Adrenal gland (tissue), 12 donors: ENCODE measurements around the gene QKI. TPM values are rescaled to one million over a fixed set of nuclear protein-coding genes. Genes with fewer than 3 reads are reported as not detected.

Experiments used
- DNase-seq, 7 donors: peaks; one replicate each; pipeline ENCODE4 v3.0.0-alpha.2; 2019 to 2020
- H3K27ac ChIP-seq, 5 donors: fragments of 200-600 bp; sonication (generic) in 4 of 5; 1 replicate in 3 of 5; 2 replicates in 2 of 5; pipeline versions ENCODE4 v1.5.1 to v1.8.0; 2016 to 2020; ENCODE audit warnings: mild to moderate bottlenecking in 1 of 5
- H3K27me3 ChIP-seq: fragments of 200-600 bp; 2 replicates; pipeline ENCODE4 v1.8.0; 2021
- H3K36me3 ChIP-seq, 2 donors: fragments of 200-600 bp; replicated peaks in 1 of 2; 1 replicate in 1 of 2; 2 replicates in 1 of 2; pipeline versions ENCODE4 v1.5.1 to v1.8.0; 2018 to 2022
- H3K4me1 ChIP-seq, 2 donors: fragments of 200-600 bp; replicated peaks in 1 of 2; 1 replicate in 1 of 2; 2 replicates in 1 of 2; pipeline versions ENCODE4 v1.5.1 to v1.8.0; 2018 to 2021
- H3K4me3 ChIP-seq, 4 donors: fragments of 200-600 bp; sonication (generic) in 3 of 4; one replicate each; pipeline ENCODE4 v1.5.1; 2016 to 2018
- H3K9me3 ChIP-seq, 3 donors: fragments of 200-600 bp; sonication (generic) in 1 of 3; replicated peaks in 1 of 3; 1 replicate in 2 of 3; 2 replicates in 1 of 3; pipeline versions ENCODE4 v1.5.1 to v1.8.0; 2016 to 2021
- POLR2A ChIP-seq, 2 donors: fragments of 450-650 bp; IDR thresholded peaks; one replicate each; pipeline ENCODE4 v1.6.1; 2017; ENCODE audit warnings: antibody characterized with exemption in 2 of 2, mild to moderate bottlenecking in 2 of 2, moderate library complexity in 1 of 2
- WGBS, 4 donors: extraction: QIAGEN DNeasy Blood & Tissue Kit in 2 of 4; methylation state at CpG; one replicate each; pipeline versions ENCODE4 v1.1.5 to v1.1.7; 2013 to 2017; 5-methylcytosine and 5-hydroxymethylcytosine counted together
- intact Hi-C, 2 donors: fragments of 100-400 bp; cut with DNase I; formaldehyde crosslinking; loops; one replicate each; pipeline versions ENCODE4 v1.14.1 to v1.15.0; 2022 to 2023
- polyA plus RNA-seq, 3 donors: library from polyadenylated mRNA; stranded (reverse); fragments of 200-250 nt in 2 of 3; fragments of 350-450 nt in 1 of 3; fragmentation: Illumina TruSeq in 1 of 3; extraction: RNeasy Lipid Tissue Mini Kit (QIAGEN cat#74804) in 1 of 3; gene quantifications; one replicate each; pipeline ENCODE4 v1.2.3, GENCODE V29; 2013 to 2014
- total RNA-seq, 9 donors: library from RNA; depleted of rRNA in 4 of 9; stranded (reverse); fragments of >200 nt in 4 of 9; fragments of 120-200 nt in 1 of 9; fragmentation: NEBNext Ultra II Directional in 1 of 9; extraction: Animal tissue kit (Norgen Biotek cat#: 25700) in 1 of 9; gene quantifications; one replicate each; pipeline versions ENCODE4 v1.1.0 to v1.2.4, GENCODE V29; 2013 to 2023
- TF ChIP-seq, protein P1 (sequence below), 6 experiments: fragments of 450-650 bp in 4 of 6; fragments of 200-600 bp in 2 of 6; sonication (generic) in 1 of 6; IDR thresholded peaks; 1 replicate in 5 of 6; 2 replicates in 1 of 6; pipeline versions ENCODE4 v1.5.1 to v1.8.0; 2016 to 2021; ENCODE audit warnings: antibody characterized with exemption in 6 of 6, mild to moderate bottlenecking in 2 of 6, moderate library complexity in 1 of 6
- donor health status: healthy with polysubstance abuse.
- donor health status: Bipolar disorder and iron deficiency.
- donor health status: DM: yes; HTN: yes; CAD: no.
- donor health status: DM: no; HTN: no; CAD: no.
- donor health status: DM: no; HTN: no; CAD: no.
- donor health status: DM: yes; HTN: yes; CAD: no.

The QKI gene
- total and polyA plus RNA-seq, 12 donors: 10.3 to 207 (median 130) TPM

- no peaks in the 10 kb centered on the region for H3K9me3 ChIP-seq
- H3K4me3 ChIP-seq: no peak overlapping the region
- TF ChIP-seq, protein P1, sequence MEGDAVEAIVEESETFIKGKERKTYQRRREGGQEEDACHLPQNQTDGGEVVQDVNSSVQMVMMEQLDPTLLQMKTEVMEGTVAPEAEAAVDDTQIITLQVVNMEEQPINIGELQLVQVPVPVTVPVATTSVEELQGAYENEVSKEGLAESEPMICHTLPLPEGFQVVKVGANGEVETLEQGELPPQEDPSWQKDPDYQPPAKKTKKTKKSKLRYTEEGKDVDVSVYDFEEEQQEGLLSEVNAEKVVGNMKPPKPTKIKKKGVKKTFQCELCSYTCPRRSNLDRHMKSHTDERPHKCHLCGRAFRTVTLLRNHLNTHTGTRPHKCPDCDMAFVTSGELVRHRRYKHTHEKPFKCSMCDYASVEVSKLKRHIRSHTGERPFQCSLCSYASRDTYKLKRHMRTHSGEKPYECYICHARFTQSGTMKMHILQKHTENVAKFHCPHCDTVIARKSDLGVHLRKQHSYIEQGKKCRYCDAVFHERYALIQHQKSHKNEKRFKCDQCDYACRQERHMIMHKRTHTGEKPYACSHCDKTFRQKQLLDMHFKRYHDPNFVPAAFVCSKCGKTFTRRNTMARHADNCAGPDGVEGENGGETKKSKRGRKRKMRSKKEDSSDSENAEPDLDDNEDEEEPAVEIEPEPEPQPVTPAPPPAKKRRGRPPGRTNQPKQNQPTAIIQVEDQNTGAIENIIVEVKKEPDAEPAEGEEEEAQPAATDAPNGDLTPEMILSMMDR (IDR thresholded peaks at IDR 0.05): no peak
- no peak for TF ChIP-seq POLR2A (IDR thresholded peaks at IDR 0.05)
- no peaks in the 10 kb centered on the region for H3K27me3 ChIP-seq
- peaks cover 5 to 48% of the 10 kb centered on the region in 2 donors for H3K4me1 ChIP-seq
- no peak for DNase-seq
- H3K36me3 ChIP-seq: no peaks in the 10 kb centered on the region
- no peak overlapping the region for H3K27ac ChIP-seq
- intact Hi-C loops: no loop called here
These were observed 102.4 kb downstream of the QKI start for GRCh38 chr6:163516908-163517307.

- intact Hi-C loops: no loop called here
- Histone ChIP-seq H3K27me3 (no peaks in the 10 kb centered on the region), H3K4me3 (no peak overlapping the region), H3K4me1 (peaks cover 0 to 43% of the 10 kb centered on the region in 2 donors), H3K9me3 (no peaks in the 10 kb centered on the region), H3K27ac (no peak overlapping the region), H3K36me3 (no peaks in the 10 kb centered on the region)
- DNase-seq: no peak
- TF ChIP-seq, protein P1 (IDR thresholded peaks at IDR 0.05): no peak
- no peak for TF ChIP-seq POLR2A (IDR thresholded peaks at IDR 0.05)
- WGBS, 4 donors: 92 to 98% (median 93%) methylated on average over 4 of the region's 4 CpGs
These were observed 106.4 kb downstream of the QKI start for GRCh38 chr6:163520956-163521355.

DNA sequence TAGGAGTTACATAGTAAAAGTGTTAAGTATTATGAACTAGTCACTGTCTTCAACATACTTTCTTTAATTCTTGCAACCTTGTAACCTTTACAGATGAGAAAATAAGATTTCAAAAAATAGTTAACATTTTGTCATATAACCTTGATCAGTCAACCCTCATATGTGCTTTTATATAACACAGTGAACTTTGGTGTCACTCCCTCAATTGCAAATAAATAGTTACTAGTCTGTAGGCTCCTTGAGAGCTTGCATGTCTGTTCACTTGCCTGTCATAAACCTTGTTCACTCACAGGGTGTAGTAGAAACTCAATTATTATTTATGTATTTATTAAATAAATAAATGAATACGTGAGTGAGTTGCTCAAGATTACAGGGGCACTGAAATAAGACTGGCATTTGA lies 107.5 kb downstream of the QKI start:
- Histone ChIP-seq H3K9me3 (no peaks in the 10 kb centered on the region), H3K4me1 (peaks cover 0 to 53% of the 10 kb centered on the region in 2 donors), H3K36me3 (no peaks in the 10 kb centered on the region), H3K4me3 (no peak overlapping the region), H3K27ac (no peak overlapping the region), H3K27me3 (no peaks in the 10 kb centered on the region)
- WGBS, 4 donors: 44 to 63% (median 50%) methylated on average over 1 of the region's 1 CpG
- intact Hi-C loops: no loop called here
- no peak for TF ChIP-seq POLR2A (IDR thresholded peaks at IDR 0.05)
- TF ChIP-seq, protein P1 (IDR thresholded peaks at IDR 0.05): no peak
- no peak for DNase-seq

DNA sequence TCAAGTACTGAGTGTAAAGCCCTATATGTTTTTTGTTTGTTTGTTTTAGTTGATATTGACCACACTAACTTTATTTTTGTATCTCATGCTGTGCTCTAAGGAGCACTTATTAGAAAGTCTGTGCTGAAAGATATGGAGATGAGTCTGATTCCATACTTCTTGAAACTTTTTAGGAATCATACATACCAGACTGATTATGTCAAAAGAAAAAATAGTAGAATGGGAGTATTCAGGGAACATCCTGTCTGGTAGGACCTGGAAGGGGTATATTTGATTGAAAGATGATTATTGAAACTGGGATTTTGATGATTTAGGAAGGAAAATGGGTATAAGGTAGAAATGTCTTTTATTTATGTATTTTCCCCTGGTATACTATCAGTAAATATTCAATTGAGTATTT lies 111.4 kb downstream of the QKI start:
- intact Hi-C loops: no loop called here

More for the DNA sequence above, 111.4 kb downstream of the QKI start:
- H3K4me3 ChIP-seq: no peak overlapping the region
- peaks cover 8 to 69% of the 10 kb centered on the region in 2 donors for H3K4me1 ChIP-seq
- no peaks in the 10 kb centered on the region for H3K9me3 ChIP-seq
- no peaks in the 10 kb centered on the region for H3K36me3 ChIP-seq
- no peaks in the 10 kb centered on the region for H3K27me3 ChIP-seq
- DNase-seq: no peak
- TF ChIP-seq, protein P1 (IDR thresholded peaks at IDR 0.05): no peak
- TF ChIP-seq POLR2A (IDR thresholded peaks at IDR 0.05): no peak
- no peak overlapping the region for H3K27ac ChIP-seq
